GM19467 (cell line): Measurements from ENCODE around the gene CCDC47.
"Not testable (repeated sequence)": the region's sequence is repeated elsewhere in the genome, so short reads cannot be mapped to it uniquely, and the experiment has no call there.

ENCODE experiments used
- ATAC-seq: cut with Tn5 transposase; IDR thresholded peaks from one replicate; pipeline ENCODE4 v1.9.1; 2021; ENCODE audit warnings: mild to moderate bottlenecking, moderate library complexity; ENCODE audit not compliant: unreplicated experiment

Gene CCDC47

GRCh38 chr17:63740464-63741142 lies 32.8 kb downstream of the CCDC47 start:
- ATAC-seq, result no peak

- ATAC-seq, result no peak
Measured at GRCh38 chr17:63735691-63736090, 37.7 kb downstream of the CCDC47 start.

GRCh38 chr17:63722403-63722802 lies 51.0 kb downstream of the CCDC47 start:
- ATAC-seq, result no peak

GRCh38 chr17:63720194-63720593 lies 53.2 kb downstream of the CCDC47 start:
- not testable (repeated sequence) for ATAC-seq

- no peak for ATAC-seq
Measured at GRCh38 chr17:63718988-63719387, 54.4 kb downstream of the CCDC47 start.

- ATAC-seq, result no peak
Measured at GRCh38 chr17:63716426-63716825, 57.0 kb downstream of the CCDC47 start.

GRCh38 chr17:63714550-63715277 lies 58.7 kb downstream of the CCDC47 start:
- no peak for ATAC-seq

- ATAC-seq, result no peak
Measured at GRCh38 chr17:63709110-63709509, 64.3 kb downstream of the CCDC47 start.

- no peak for ATAC-seq
Measured at GRCh38 chr17:63707151-63707550, 66.2 kb downstream of the CCDC47 start.

GRCh38 chr17:63706336-63707082 lies 66.9 kb downstream of the CCDC47 start:
- no peak for ATAC-seq

- no peak for ATAC-seq
Measured at GRCh38 chr17:63705657-63706056, 67.7 kb downstream of the CCDC47 start.

- no peak for ATAC-seq
Measured at GRCh38 chr17:63704836-63705235, 68.6 kb downstream of the CCDC47 start.

GRCh38 chr17:63704259-63704576 lies 69.2 kb downstream of the CCDC47 start:
- ATAC-seq, result no peak

- ATAC-seq, result no peak
Measured at GRCh38 chr17:63703556-63704258, 69.7 kb downstream of the CCDC47 start.

GRCh38 chr17:63703029-63703428 lies 70.4 kb downstream of the CCDC47 start:
- ATAC-seq, result no peak

- no peak for ATAC-seq
Measured at GRCh38 chr17:63702721-63703015, 70.7 kb downstream of the CCDC47 start.

- ATAC-seq, result no peak
Measured at GRCh38 chr17:63701868-63702720, 71.3 kb downstream of the CCDC47 start.

GRCh38 chr17:63701456-63701820 lies 72.0 kb downstream of the CCDC47 start:
- ATAC-seq, result no peak

- no peak for ATAC-seq
Measured at GRCh38 chr17:63700528-63701455, 72.6 kb downstream of the CCDC47 start.
